Spleen (tissue), 11 donors: ENCODE data around the gene MCUR1. TPM values are rescaled to one million over a fixed set of nuclear protein-coding genes. Genes with fewer than 3 reads are reported as not detected.

Source experiments
- DNase-seq: peaks from one replicate; pipeline ENCODE4 v3.0.0-alpha.2; 2020
- H3K27ac ChIP-seq, 8 donors: fragments of 200-600 bp; sonication (generic) in 7 of 8; 1 replicate in 4 of 8; 2 replicates in 4 of 8; pipeline versions ENCODE4 v1.5.0 to v1.8.0; 2016 to 2021; ENCODE audit warnings: inconsistent platforms in 4 of 8, mild to moderate bottlenecking in 4 of 8, moderate library complexity in 1 of 8
- H3K27me3 ChIP-seq, 7 donors: fragments of 200-600 bp; sonication (generic) in 6 of 7; replicated peaks in 1 of 7; 1 replicate in 4 of 7; 2 replicates in 3 of 7; pipeline versions ENCODE4 v1.5.0 to v1.8.0; 2016 to 2021; ENCODE audit warnings: inconsistent platforms in 3 of 7, mild to moderate bottlenecking in 1 of 7
- H3K36me3 ChIP-seq, 6 donors: fragments of 200-600 bp; sonication (generic) in 5 of 6; 1 replicate in 4 of 6; 2 replicates in 2 of 6; pipeline versions ENCODE4 v1.5.0 to v1.8.0; 2016 to 2021; ENCODE audit warnings: inconsistent platforms in 2 of 6
- H3K4me1 ChIP-seq, 6 donors: fragments of 200-600 bp; sonication (generic) in 5 of 6; 1 replicate in 3 of 6; 2 replicates in 3 of 6; pipeline versions ENCODE4 v1.5.0 to v1.8.0; 2016 to 2021; ENCODE audit warnings: inconsistent platforms in 3 of 6
- H3K4me3 ChIP-seq, 8 donors: fragments of 200-600 bp; sonication (generic) in 7 of 8; 1 replicate in 4 of 8; 2 replicates in 4 of 8; pipeline versions ENCODE4 v1.5.0 to v1.8.0; 2016 to 2021; ENCODE audit warnings: inconsistent platforms in 4 of 8, mild to moderate bottlenecking in 4 of 8, moderate library complexity in 2 of 8
- H3K9me3 ChIP-seq, 8 donors: fragments of 200-600 bp; sonication (generic) in 7 of 8; 1 replicate in 4 of 8; 2 replicates in 4 of 8; pipeline versions ENCODE4 v1.5.0 to v1.8.0; 2016 to 2021; ENCODE audit warnings: inconsistent platforms in 4 of 8
- CTCF ChIP-seq, 11 experiments: fragments of 200-600 bp in 7 of 11; fragments of 450-650 bp in 4 of 11; sonication (generic) in 4 of 11; IDR thresholded peaks in 8 of 11; conservative IDR thresholded peaks in 3 of 11; 1 replicate in 7 of 11; 2 replicates in 4 of 11; pipeline versions ENCODE4 v1.4.0 to v1.8.0; 2016 to 2021; ENCODE audit warnings: antibody characterized with exemption in 11 of 11, inconsistent platforms in 4 of 11, mild to moderate bottlenecking in 1 of 11
- POLR2A ChIP-seq, 3 donors: fragments of 450-650 bp; IDR thresholded peaks; one replicate each; pipeline ENCODE4 v1.5.1; 2017; ENCODE audit warnings: antibody characterized with exemption in 3 of 3, mild to moderate bottlenecking in 1 of 3
- POLR2AphosphoS5 ChIP-seq, 3 donors: sonication (generic); formaldehyde crosslinking; IDR thresholded peaks; one replicate each; pipeline ENCODE4 v1.5.1; 2017; ENCODE audit warnings: antibody characterized with exemption in 3 of 3
- WGBS, 5 donors: extraction: QIAGEN DNeasy Blood & Tissue Kit in 3 of 5; methylation state at CpG; one replicate each; pipeline versions ENCODE4 v1.1.5 to v1.1.7; 2013 to 2018; 5-methylcytosine and 5-hydroxymethylcytosine counted together
- intact Hi-C: fragments of 100-400 bp; cut with DNase I; formaldehyde crosslinking; loops from one replicate; pipeline ENCODE4 v1.15.0; 2023; ENCODE audit warnings: low total_unique reads
- polyA plus RNA-seq, 3 donors: library from polyadenylated mRNA; stranded (reverse); fragments of 200-250 nt; gene quantifications; one replicate each; pipeline ENCODE4 v1.2.1, GENCODE V29; 2013
- total RNA-seq, 7 donors: library from RNA; depleted of rRNA in 3 of 7; stranded (reverse); fragments of >200 nt in 3 of 7; fragmentation: NEBNext Ultra II Directional in 4 of 7; extraction: Animal tissue kit (Norgen Biotek cat#: 25700) in 4 of 7; gene quantifications; one replicate each; pipeline versions ENCODE4 v1.1.0 to v1.2.1, GENCODE V29; 2016 to 2021
- donor health status: healthy with polysubstance abuse.
- donor health status: DM: no; HTN: no; CAD: no; lungs with moderate emphysema.
- donor health status: DM: no; HTN: no; CAD: no.
- donor health status: Bipolar disorder and iron deficiency.
- donor health status: healthy.
- donor health status: DM: no; HTN: no; CAD: no.
- donor health status: DM: yes; HTN: yes; CAD: no.

The MCUR1 gene
- total and polyA plus RNA-seq, 10 donors, result 9.2 to 22.4 (median 12.1) TPM

DNA sequence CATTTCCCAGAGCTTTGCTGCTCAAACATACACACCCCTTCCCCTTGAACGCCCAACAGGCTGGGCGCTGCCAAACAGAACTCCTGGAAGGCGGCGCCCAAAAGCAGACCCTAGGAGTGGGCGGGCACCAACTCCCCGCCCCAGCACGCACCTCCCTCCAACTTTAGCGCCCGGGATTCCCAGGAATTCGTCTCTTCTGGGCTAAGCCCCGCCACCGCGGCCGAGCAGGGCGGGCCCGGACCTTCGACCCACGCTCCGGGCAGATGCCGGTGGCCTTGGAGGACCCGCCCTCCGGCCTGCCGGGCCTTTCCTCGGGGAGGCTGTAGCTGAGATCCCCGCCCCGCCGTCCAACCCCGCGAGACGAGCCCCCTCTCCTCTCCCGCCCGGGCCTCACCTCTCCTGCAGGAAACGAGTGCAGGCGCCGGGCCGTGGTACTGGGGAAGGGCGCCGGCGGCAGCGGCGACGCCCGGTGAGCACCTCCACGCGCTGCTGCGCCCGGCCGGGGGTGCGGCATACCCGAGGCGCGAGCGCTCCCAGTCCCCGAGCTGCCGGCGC, 659 bp downstream of the MCUR1 start:
- peak overlapping the region; percentile 88 to 97 (median 95) for H3K27ac ChIP-seq
- TF ChIP-seq POLR2AphosphoS5 (IDR thresholded peaks at IDR 0.05), result no peak
- no peak for TF ChIP-seq CTCF (IDR thresholded peaks at IDR 0.05 in 8 of 11, conservative IDR thresholded peaks at IDR 0.05 in 3 of 11)
- no peak for TF ChIP-seq POLR2A (IDR thresholded peaks at IDR 0.05)
- peaks cover 25 to 48% (median 39%) of the 10 kb centered on the region in 6 donors for H3K4me1 ChIP-seq
- no peak for DNase-seq
- no peaks in the 10 kb centered on the region for H3K9me3 ChIP-seq
- H3K27me3 ChIP-seq, result no peaks in the 10 kb centered on the region
- intact Hi-C loops, result no loop called here
- H3K36me3 ChIP-seq, result no peaks in the 10 kb centered on the region
- 0 to 1% (median 1%) methylated on average over 30 to 56 of the region's 56 CpGs for WGBS, 5 donors
- peak overlapping the region; percentile 67 to 93 (median 85) for H3K4me3 ChIP-seq

- TF ChIP-seq POLR2A (IDR thresholded peaks at IDR 0.05), result no peak
- TF ChIP-seq POLR2AphosphoS5 (IDR thresholded peaks at IDR 0.05), result no peak
- TF ChIP-seq CTCF (IDR thresholded peaks at IDR 0.05 in 8 of 11, conservative IDR thresholded peaks at IDR 0.05 in 3 of 11), result no peak
- peak overlapping the region; percentile 67 to 93 (median 85) for H3K4me3 ChIP-seq
- peak overlapping the region in 6 of 8 donors; percentile 92 to 97 (median 96) for H3K27ac ChIP-seq
- H3K9me3 ChIP-seq, result no peaks in the 10 kb centered on the region
- no peaks in the 10 kb centered on the region for H3K27me3 ChIP-seq
- 44 to 58% (median 52%) methylated on average over 7 of the region's 7 CpGs for WGBS, 5 donors
- H3K36me3 ChIP-seq, result no peaks in the 10 kb centered on the region
- peaks cover 25 to 48% (median 39%) of the 10 kb centered on the region in 6 donors for H3K4me1 ChIP-seq
- intact Hi-C loops, result no loop called here
- no peak for DNase-seq
These were observed 1.3 kb downstream of the MCUR1 start for GRCh38 chr6:13813026-13813425.

DNA sequence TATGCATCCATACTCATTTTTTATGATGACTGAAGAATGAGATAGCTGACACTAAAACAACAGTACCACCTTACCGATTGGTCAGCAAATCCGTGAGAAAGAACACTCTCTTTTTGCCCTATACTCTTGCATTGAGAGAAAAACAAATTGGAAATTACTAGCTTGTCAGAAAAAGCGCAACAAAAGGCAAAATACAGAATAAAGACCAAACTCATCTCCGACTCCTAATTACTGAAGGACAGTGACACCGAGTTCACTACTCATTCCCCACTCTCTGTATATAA, 2.1 kb downstream of the MCUR1 start:
- H3K27me3 ChIP-seq, result no peaks in the 10 kb centered on the region
- H3K4me3 ChIP-seq, result peak overlapping the region in 1 of 8 donors; percentile 86
- intact Hi-C loops, result no loop called here
- H3K9me3 ChIP-seq, result no peaks in the 10 kb centered on the region
- H3K27ac ChIP-seq, result peak overlapping the region in 4 of 8 donors; percentile 39 to 96 (median 68)
- DNase-seq, result no peak
- H3K36me3 ChIP-seq, result peaks cover 0 to 1% (median 0%) of the 10 kb centered on the region in 6 donors
- no peak for TF ChIP-seq POLR2A (IDR thresholded peaks at IDR 0.05)
- no peak for TF ChIP-seq POLR2AphosphoS5 (IDR thresholded peaks at IDR 0.05)
- TF ChIP-seq CTCF (IDR thresholded peaks at IDR 0.05 in 8 of 11, conservative IDR thresholded peaks at IDR 0.05 in 3 of 11), result no peak
- H3K4me1 ChIP-seq, result peaks cover 25 to 48% (median 39%) of the 10 kb centered on the region in 6 donors
- WGBS, 5 donors, result 93 to 99% (median 95%) methylated on average over 5 of the region's 5 CpGs

DNA sequence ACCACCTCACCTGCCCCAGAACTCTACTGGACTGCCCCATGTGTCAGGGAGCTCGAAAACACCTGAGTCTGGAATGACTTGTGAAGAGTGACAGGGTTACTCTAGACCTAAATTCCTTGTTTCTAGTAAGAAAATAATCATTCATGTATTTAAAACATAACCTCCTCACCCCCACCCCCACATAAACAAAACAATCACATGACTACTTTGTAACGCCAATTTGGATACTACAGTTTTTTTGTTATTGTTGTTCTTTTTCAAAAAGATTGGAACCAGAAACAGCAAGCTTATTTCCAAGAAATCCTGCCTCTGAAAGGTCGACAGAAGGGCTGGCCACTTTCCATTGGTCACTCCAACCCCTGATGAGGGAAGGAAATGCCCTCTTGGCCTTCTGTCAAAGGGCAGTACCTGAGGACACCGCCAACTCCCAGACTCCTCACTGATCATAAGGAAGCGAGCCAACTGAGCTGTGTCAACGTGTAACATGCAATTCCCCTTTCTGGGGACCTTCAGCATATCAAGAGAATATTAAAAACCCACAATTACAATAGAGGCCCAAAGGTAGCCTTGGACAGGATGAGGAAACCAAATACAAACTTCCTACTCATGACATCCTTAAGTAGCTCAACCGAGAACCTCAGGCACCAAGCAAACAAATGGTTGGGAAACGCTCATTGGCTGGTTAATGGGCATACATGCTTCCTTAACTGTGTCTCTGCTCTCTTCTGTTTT, 2.6 kb downstream of the MCUR1 start:
- Histone ChIP-seq H3K4me3 (no peak overlapping the region), H3K9me3 (no peaks in the 10 kb centered on the region), H3K36me3 (peaks cover 0 to 6% (median 0%) of the 10 kb centered on the region in 6 donors), H3K4me1 (peaks cover 25 to 48% (median 39%) of the 10 kb centered on the region in 6 donors), H3K27ac (peak overlapping the region in 6 of 8 donors; percentile 9 to 96 (median 42)), H3K27me3 (no peaks in the 10 kb centered on the region)
- 47 to 65% (median 52%) methylated on average over 8 of the region's 8 CpGs for WGBS, 5 donors
- no peak for DNase-seq
- intact Hi-C loops, result no loop called here
- TF ChIP-seq POLR2A (IDR thresholded peaks at IDR 0.05) (no peak), POLR2AphosphoS5 (IDR thresholded peaks at IDR 0.05) (no peak), CTCF (IDR thresholded peaks at IDR 0.05 in 8 of 11, conservative IDR thresholded peaks at IDR 0.05 in 3 of 11) (no peak)
